ENCODE measurements around the gene LRRC47.
"Not testable (repeated sequence)": the region's sequence is repeated elsewhere in the genome, so short reads cannot be mapped to it uniquely, and the experiment has no call there.

Gene LRRC47

DNA sequence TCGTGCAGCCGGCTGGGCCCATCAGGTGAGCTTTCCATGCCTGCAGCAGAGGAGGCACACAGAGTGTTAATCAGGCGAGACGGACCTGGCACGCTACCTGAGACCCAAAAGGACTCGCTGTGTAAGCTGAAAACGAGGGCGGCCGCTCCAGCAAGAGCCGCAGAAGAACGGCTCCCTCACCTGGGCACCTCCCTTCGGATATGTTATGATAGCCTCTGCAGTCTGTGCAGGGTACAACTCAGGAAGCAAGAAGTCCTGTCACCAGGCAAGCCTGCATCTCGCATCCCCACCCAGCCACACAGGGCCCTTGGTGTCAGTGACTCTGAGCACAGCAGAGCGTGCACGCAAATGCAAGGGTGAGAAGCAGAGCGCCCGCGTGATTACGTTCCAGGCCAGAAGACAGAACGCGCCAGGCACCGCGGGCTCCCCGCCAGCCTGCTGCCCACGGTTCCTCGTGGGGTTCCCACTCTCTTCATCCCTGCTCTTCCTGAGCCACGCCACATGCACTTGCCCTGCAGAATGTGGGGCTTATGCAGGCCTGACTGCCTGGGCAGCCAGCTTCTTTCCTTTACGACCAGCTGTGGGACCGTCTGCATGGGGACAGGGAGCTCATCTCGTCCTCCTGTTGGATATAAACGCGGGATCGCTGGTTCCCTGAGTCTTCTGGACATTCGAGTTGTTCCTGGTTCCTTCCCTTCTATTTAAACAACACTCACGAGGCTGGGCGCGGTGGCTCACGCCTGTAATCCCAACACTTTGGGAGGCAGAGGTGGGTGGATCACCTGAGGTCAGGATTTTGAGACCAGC is 20.2 kb upstream of the LRRC47 start:
- DNase-seq (ENCODE audit: low spot score), result no peak
- FAIRE-seq, result no peak

DNA sequence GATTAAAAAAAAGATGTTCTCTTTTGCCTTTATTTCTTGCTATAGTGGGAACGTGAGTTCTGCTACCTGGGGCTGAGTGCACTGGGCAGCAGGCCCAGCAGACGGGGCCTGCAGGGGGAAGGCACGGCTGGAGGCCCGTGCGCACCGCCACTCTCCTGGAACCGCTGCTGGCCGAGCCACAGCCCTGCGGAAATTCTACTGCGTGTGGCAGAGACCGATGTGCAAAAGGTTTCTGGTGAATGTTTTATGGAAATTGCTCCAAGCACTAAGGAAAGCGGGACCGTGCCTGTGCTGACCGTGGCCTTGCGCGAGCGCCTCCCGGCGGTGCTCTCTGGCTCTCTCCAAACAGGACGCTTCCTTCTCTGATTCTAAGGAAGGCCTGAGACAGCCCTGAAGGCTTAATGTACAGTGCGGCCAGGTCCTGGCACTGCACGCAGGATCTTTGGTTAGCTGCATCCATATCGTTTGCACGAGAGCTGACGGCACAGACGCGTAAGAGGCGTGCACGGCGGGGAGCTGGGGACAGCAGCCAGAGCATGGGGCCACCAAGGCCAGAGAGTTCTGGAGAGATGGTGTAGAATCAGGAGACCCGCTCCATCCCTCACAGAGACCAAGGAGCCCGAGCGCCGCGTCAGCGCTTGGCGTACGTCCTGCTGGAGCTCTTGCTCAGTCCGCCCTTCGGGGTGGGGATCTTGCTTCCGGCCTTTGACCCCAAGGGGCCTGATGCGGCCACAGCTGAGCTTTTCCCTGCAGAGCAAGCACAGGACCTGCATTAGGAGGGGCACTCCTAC is 18.7 kb upstream of the LRRC47 start:
- DNase-seq (ENCODE audit: low spot score) (no peak), FAIRE-seq (no peak)

GRCh38 chr1:3814065-3814464 is 17.8 kb upstream of the LRRC47 start:
- FAIRE-seq (no peak), DNase-seq (ENCODE audit: low spot score) (no peak)

DNA sequence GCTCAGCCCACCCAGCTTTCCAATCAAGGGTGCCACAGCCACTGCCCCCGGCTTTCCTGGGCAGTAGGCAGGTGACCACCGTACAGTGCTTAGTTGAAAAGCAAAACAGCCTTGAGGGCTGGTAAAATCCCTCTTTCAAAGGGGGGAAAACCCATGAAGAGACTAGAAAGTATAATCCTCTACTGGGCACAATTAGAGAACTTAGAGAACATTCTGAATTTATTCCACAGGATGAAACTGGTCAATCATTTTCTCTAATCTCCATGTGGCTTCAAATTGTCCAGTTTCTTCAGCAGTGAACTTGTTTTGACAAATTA is 15.3 kb upstream of the LRRC47 start:
- DNase-seq (ENCODE audit: low spot score) (no peak), FAIRE-seq (no peak)

- not testable (repeated sequence) for FAIRE-seq; DNase-seq (ENCODE audit: low spot score)
Observed at GRCh38 chr1:3810149-3810761, 14.0 kb upstream of the LRRC47 start.

- no peak for FAIRE-seq
- no peak for DNase-seq (ENCODE audit: low spot score)
Observed at GRCh38 chr1:3809680-3810079, 13.4 kb upstream of the LRRC47 start.

GRCh38 chr1:3807769-3808168 is 11.5 kb upstream of the LRRC47 start:
- DNase-seq (ENCODE audit: low spot score), result no peak
- no peak for FAIRE-seq

DNA sequence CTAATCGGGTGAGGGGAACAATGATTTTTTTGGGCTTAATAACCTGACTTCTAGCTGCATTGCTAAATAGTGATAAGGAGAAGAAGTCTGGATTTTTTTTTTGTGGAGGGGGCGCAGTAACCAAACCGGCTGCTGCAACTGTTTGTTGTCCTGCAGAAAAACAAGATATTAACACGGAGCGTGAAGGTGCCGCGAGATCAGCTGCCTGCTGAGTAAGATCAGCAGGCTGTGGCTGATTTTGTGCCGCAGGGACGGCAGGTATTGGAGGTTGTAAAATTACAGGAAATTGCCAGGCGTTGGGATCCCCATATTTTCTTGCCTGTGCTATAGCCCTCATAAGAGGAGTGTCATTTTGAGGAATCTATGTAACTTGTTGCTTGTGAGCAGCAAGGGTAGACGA is 8.7 kb upstream of the LRRC47 start:
- DNase-seq (ENCODE audit: low spot score) (no peak), FAIRE-seq (no peak)

GRCh38 chr1:3804627-3804944 is 8.3 kb upstream of the LRRC47 start:
- not testable (repeated sequence) for DNase-seq (ENCODE audit: low spot score); FAIRE-seq

- DNase-seq (ENCODE audit: low spot score), result no peak
- FAIRE-seq, result no peak
Observed at GRCh38 chr1:3803905-3804626, 7.8 kb upstream of the LRRC47 start.

DNA sequence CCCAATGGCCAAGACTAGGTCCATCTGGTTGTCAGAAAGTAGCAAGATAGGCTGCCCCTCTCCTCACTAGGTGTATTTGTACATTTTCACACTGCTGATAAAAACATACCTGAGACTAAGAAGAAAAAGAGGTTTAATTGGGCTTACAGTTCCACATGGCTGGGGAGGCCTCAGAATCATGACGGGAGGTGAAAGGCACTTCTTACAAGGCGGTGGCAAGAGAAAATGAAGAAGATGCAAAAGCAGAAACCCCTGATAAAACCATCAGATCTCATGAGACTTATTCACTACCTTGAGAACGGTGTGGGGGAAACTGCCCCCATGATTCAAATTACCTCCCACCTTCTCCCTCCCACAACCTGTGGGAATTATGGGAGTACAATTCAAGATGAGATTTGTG is 4.5 kb upstream of the LRRC47 start:
- not testable (repeated sequence) for DNase-seq (ENCODE audit: low spot score); FAIRE-seq

GRCh38 chr1:3799976-3800685 is 3.8 kb upstream of the LRRC47 start:
- FAIRE-seq (no peak), DNase-seq (ENCODE audit: low spot score) (no peak)

DNA sequence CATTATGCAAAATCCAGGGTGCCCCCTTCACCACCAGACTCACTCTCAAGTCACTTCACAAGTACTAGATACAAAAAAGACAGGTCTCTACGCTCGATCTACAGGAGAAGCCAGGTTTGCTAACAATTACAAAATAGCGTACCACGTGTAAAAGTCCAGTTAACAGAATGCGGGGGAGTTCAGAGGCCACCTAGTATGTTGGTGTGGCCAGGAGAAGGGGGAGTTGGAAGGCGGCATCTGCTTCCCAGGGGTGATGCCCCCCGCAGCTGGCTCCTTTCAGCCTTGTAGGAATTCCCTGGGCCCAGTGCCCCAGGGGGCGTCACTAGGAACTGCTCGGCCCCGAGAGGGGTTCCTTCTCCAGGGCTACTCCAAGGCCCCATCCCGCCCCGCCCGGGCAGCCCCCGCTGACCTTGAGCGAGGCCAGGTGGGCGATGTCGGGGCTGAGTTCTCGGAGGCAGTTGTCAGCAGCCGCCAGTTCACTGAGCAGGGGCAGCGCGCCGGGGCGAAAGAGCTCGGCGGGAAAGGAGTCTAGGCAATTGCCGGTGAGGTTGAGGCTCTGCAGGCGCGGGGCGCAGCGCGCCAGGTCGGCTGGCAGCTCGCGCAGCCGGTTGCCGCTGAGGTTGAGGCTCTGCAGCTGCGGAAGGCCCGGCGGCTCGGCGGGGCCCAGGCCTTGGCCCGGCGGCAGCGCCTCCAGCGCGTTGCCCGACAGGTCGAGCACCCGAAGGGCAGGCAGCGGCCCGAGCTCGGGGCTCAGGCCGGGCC is 664 bp downstream of the LRRC47 start:
- FAIRE-seq, result no peak
- no peak for DNase-seq (ENCODE audit: low spot score)

DNA sequence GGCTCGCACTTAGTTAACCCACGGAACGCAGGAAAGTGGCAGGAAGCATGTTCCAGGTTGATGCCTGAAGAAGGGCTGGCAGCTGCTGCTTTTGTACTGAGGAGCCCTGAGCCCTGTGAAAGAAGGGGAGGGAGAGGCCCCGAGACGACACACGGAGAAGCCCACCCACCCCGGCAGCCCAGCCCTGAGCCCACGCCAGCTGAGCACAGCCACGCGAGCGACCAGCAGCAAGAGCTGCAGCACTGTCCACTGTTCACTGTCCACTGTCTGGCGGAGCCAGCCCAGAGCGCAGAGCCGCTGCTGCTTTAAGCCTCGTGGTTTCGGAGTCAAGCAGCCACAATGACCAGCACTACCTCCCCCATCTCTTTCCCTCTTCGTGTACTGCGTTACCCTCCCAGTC is 5.3 kb downstream of the LRRC47 start:
- no peak for FAIRE-seq

DNA sequence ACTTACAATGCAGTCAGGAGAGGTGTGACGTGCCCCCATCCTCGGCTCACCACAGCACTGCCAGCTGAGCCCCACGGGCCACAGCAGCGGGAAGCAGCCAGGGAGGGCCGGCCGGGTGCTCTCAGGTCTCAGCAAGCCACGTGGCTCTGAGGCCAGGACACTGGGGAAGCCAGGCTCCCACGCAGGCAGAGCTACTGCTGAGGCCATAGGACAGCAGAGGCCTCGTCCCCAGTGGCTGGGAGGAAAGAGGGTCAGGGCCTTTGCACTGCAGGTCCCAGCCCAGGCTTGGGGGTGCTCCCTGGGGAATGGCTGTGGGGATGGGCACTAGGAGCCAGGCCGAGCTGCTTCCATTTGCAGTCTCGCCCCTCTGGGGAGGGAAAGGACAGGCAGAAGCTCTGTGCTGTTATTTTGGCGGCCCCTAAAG is 5.8 kb downstream of the LRRC47 start:
- FAIRE-seq, result no peak
- DNase-seq (ENCODE audit: low spot score), result no peak

More for the DNA sequence above, 5.3 kb downstream of the LRRC47 start:
- no peak for DNase-seq (ENCODE audit: low spot score)

GRCh38 chr1:3789421-3790300 is 6.6 kb downstream of the LRRC47 start:
- no peak for DNase-seq (ENCODE audit: low spot score)
- no peak for FAIRE-seq

GRCh38 chr1:3788756-3789420 is 7.4 kb downstream of the LRRC47 start:
- DNase-seq (ENCODE audit: low spot score), result no peak
- no peak for FAIRE-seq

GRCh38 chr1:3787745-3788605 is 8.3 kb downstream of the LRRC47 start:
- no peak for DNase-seq (ENCODE audit: low spot score)
- no peak for FAIRE-seq
